GM12878 (cell line): ENCODE data around the gene CLDN15. TPM values are rescaled to one million over a fixed set of nuclear protein-coding genes. Genes with fewer than 3 reads are reported as not detected.

ENCODE experiments used
- ATAC-seq: fragments of 200-7000 bp; cut with Tn5 transposase; 3 replicates; pipeline ENCODE4 v1.9.1; 2020; ENCODE audit warnings: mild to moderate bottlenecking, moderate library complexity
- BruUV-seq: library from RNA; stranded (reverse); fragments of 400-500 nt; replicated peaks from 2 replicates; lab custom pipeline; 2021; lab: Mats Ljungman, UMichigan
- CTCF ChIA-PET: fragments of 300-600 bp; sonication (Branson Sonifier 250); formaldehyde crosslinking; extraction: SDS; loops from one replicate; lab custom pipeline; 2021; ENCODE audit warnings: inconsistent platforms; lab: Yijun Ruan, JAX
- POLR2A ChIA-PET: fragments of 350-600 bp; formaldehyde crosslinking; extraction: SDS; loops from one replicate; lab custom pipeline; 2021; ENCODE audit warnings: inconsistent platforms; lab: Charles Lee
- RAD21 ChIA-PET: fragments of 300-600 bp; sonication (Branson Sonifier 250); formaldehyde crosslinking; loops from one replicate; lab custom pipeline; 2023; ENCODE audit warnings: antibody characterized with exemption; ENCODE audit not compliant: unreplicated experiment; lab: Charles Lee
- SMC1A ChIA-PET: fragments of 300-600 bp; sonication (Branson Sonifier 250); formaldehyde crosslinking; loops from one replicate; lab custom pipeline; 2023; ENCODE audit not compliant: unreplicated experiment, uncharacterized antibody; lab: Charles Lee
- DNase-seq: peaks from one replicate; pipeline ENCODE4 v3.0.0-alpha.2; 2011; ENCODE audit warnings: low read depth, low spot score
- FAIRE-seq: peaks from 3 replicates; lab custom pipeline; 2011; peaks lifted over from hg19 to GRCh38; lab: Jason Lieb, UNC
- H2AFZ ChIP-seq: 2 replicates; pipeline ENCODE4 v1.6.0; 2011; ENCODE audit warnings: low read depth, low read length, control low read depth; ENCODE audit not compliant: control insufficient read depth
- H3K27ac ChIP-seq: 2 replicates; pipeline ENCODE4 v1.5.1; 2011; ENCODE audit warnings: control low read depth; ENCODE audit not compliant: control insufficient read depth, insufficient read depth
- H3K27me3 ChIP-seq, 2 experiments: replicated peaks in 1 of 2; 2 replicates each; pipeline versions ENCODE4 v1.6.0 to v1.6.1; 2011; ENCODE audit warnings: low read length in 1 of 2; ENCODE audit not compliant: control insufficient read depth in 2 of 2, insufficient read depth in 2 of 2
- H3K36me3 ChIP-seq, 2 experiments: 2 replicates each; pipeline ENCODE4 v1.5.1; 2011; ENCODE audit warnings: low read length in 1 of 2; ENCODE audit not compliant: control insufficient read depth in 2 of 2, insufficient read depth in 2 of 2
- H3K4me1 ChIP-seq: 2 replicates; pipeline ENCODE4 v1.6.1; 2011; ENCODE audit warnings: mild to moderate bottlenecking, low read length, moderate library complexity, mixed read lengths; ENCODE audit not compliant: control insufficient read depth, insufficient read depth
- H3K4me2 ChIP-seq: 2 replicates; pipeline ENCODE4 v1.6.0; 2011; ENCODE audit warnings: control low read depth; ENCODE audit not compliant: control insufficient read depth, insufficient read depth
- H3K4me3 ChIP-seq: fragments of 200-600 bp; sonication (generic); 2 replicates; pipeline ENCODE4 v1.5.1; 2016
- H3K79me2 ChIP-seq: 2 replicates; pipeline ENCODE4 v1.6.0; 2011; ENCODE audit warnings: low read length; ENCODE audit not compliant: control insufficient read depth, insufficient read depth
- H3K9ac ChIP-seq: 2 replicates; pipeline ENCODE4 v1.8.0; 2011; ENCODE audit warnings: low read length, control low read depth, mixed read lengths; ENCODE audit not compliant: control insufficient read depth, insufficient read depth
- H3K9me3 ChIP-seq: replicated peaks from 3 replicates; pipeline ENCODE4 v1.5.1; 2011; ENCODE audit warnings: mild to moderate bottlenecking, low read length; ENCODE audit not compliant: control insufficient read depth, insufficient read depth
- H4K20me1 ChIP-seq: 2 replicates; pipeline ENCODE4 v1.6.0; 2011; ENCODE audit not compliant: control insufficient read depth, insufficient read depth
- BHLHE40 ChIP-seq, 2 experiments: fragments of 450-650 bp in 1 of 2; IDR thresholded peaks; 2 replicates each; pipeline ENCODE4 v1.6.1; 2011 to 2017; ENCODE audit warnings: low read depth in 2 of 2, borderline replicate concordance in 1 of 2, improper control_type of control experiment in 1 of 2, low read length in 1 of 2, mild to moderate bottlenecking in 1 of 2
- GATAD2B ChIP-seq: fragments of 450-650 bp; conservative IDR thresholded peaks from 2 replicates; pipeline ENCODE4 v1.6.1; 2017; ENCODE audit warnings: low read depth, mild to moderate bottlenecking, moderate library complexity
- IKZF1 ChIP-seq: fragments of 450-650 bp; conservative IDR thresholded peaks from 2 replicates; pipeline ENCODE4 v1.6.1; 2017; ENCODE audit warnings: antibody characterized with exemption, mild to moderate bottlenecking
- SIN3A ChIP-seq: IDR thresholded peaks from 2 replicates; pipeline ENCODE4 v1.6.1; 2012; ENCODE audit warnings: low read depth, low read length, improper control_type of control experiment
- SMARCA5 ChIP-seq: fragments of 450-650 bp; IDR thresholded peaks from 2 replicates; pipeline ENCODE4 v1.6.1; 2017; ENCODE audit warnings: mild to moderate bottlenecking
- SRF ChIP-seq, 2 experiments: IDR thresholded peaks; 2 replicates each; pipeline ENCODE4 v1.6.1; 2011; ENCODE audit warnings: low read depth in 2 of 2, low read length in 2 of 2, mild to moderate bottlenecking in 1 of 2, moderate library complexity in 1 of 2
- ZNF207 ChIP-seq: fragments of 450-650 bp; IDR thresholded peaks from 2 replicates; pipeline ENCODE4 v1.6.1; 2014; ENCODE audit warnings: antibody characterized with exemption, mild to moderate bottlenecking, borderline replicate concordance
- ZNF592 ChIP-seq: fragments of 450-650 bp; IDR thresholded peaks from 2 replicates; pipeline ENCODE4 v1.6.1; 2017; ENCODE audit warnings: mild to moderate bottlenecking, moderate library complexity
- WGBS: methylation state at CpG from one replicate; pipeline ENCODE4 v1.1.6; 2016; ENCODE audit warnings: low lambda C conversion rate; ENCODE audit not compliant: insufficient replicate concordance, insufficient coverage; ENCODE audit errors: missing lambda C conversion rate; 5-methylcytosine and 5-hydroxymethylcytosine counted together
- in situ Hi-C: fragments of 300-500 bp; cut with MboI; formaldehyde crosslinking; loops from 9 replicates; pipeline ENCODE4 v1.14.3; 2018; ENCODE audit warnings: mixed read lengths
- intact Hi-C: fragments of 100-400 bp; cut with micrococcal nuclease; formaldehyde crosslinking; loops from one replicate; pipeline ENCODE4 v1.14.2; 2022; ENCODE audit not compliant: unreplicated experiment
- polyA plus RNA-seq, 11 experiments: library from polyadenylated mRNA; depleted of rRNA in 4 of 11; unstranded in 6 of 11; stranded (reverse) in 5 of 11; fragments of >200 nt; fragmentation: Nextera tagmentation in 4 of 11; fragmentation: Illumina TruSeq in 1 of 11; extraction: Ambion mirVana in 4 of 11; extraction: Trizol in 1 of 11; gene quantifications; 1 replicate in 1 of 11; 2 replicates in 10 of 11; pipeline versions ENCODE4 v1.2.1 to v1.2.3, GENCODE V29; 2011 to 2016; ENCODE audit warnings: inconsistent platforms in 2 of 11, missing spikeins in 2 of 11, low read depth in 1 of 11
- total RNA-seq, 4 experiments: library from RNA; depleted of rRNA in 3 of 4; stranded (reverse); fragments of >200 nt in 3 of 4; fragmentation: Illumina TruSeq in 1 of 4; extraction: Trizol in 1 of 4; gene quantifications; 2 replicates each; pipeline versions ENCODE4 v1.2.1 to v1.2.3, GENCODE V29; 2013 to 2021

The CLDN15 gene
- total and polyA plus RNA-seq, 10 of the 15 experiments (the other 5 are each of a cell fraction or from before 2014, with no cell fraction given), result 0.47 to 15.0 (median 6.6) TPM

GRCh38 chr7:101216860-101217387 is 20.7 kb downstream of the CLDN15 start:
- ATAC-seq, result peak; percentile 53
- under 1% methylated on average over 34 of the region's 34 CpGs for WGBS
- no peak for DNase-seq

More at GRCh38 chr7:101216860-101217387, 20.7 kb downstream of the CLDN15 start:
- peak overlapping the region; percentile 93 for H2AFZ ChIP-seq
- peaks cover 30% of the 10 kb centered on the region for H3K79me2 ChIP-seq
- peak overlapping the region; percentile 88 for H3K4me3 ChIP-seq
- H3K27me3 ChIP-seq, result no peaks in the 10 kb centered on the region
- POLR2A ChIA-PET, result interaction anchor here (0.6 to 2.1 kb wide), 13 partner anchors 9 to 604 kb away, joined by 3 to 12 read pairs (median 4); partner anchors contain the start of genes IFT22, MOSPD3, SLC12A9 and TRIM56
- H3K4me1 ChIP-seq, result peaks cover 5% of the 10 kb centered on the region
- H3K36me3 ChIP-seq, result no peaks in the 10 kb centered on the region; a peak in 1 of 4 replicates
- H3K9me3 ChIP-seq, result no peaks in the 10 kb centered on the region
- TF ChIP-seq SIN3A, result 0 out of 2 replicates have a peak, but pooled peaks have one; percentile 40
- no peak for TF ChIP-seq ZNF592
- peak; percentile 18; the same call in 1 of the 2 replicates for TF ChIP-seq SMARCA5
- peak; percentile 25; the same call in 1 of the 2 replicates for TF ChIP-seq IKZF1
- TF ChIP-seq SRF (IDR thresholded peaks at IDR 0.05; ENCODE audit: low read depth in 2 of 2, low read length in 2 of 2), result no peak
- 0 out of 2 replicates have a peak, but pooled peaks have one; percentile 18 for TF ChIP-seq GATAD2B
- TF ChIP-seq ZNF207, result no peak
- peak in 1 of 2 experiments; percentile 81; a peak in 1 of 4 replicates for TF ChIP-seq BHLHE40 (IDR thresholded peaks at IDR 0.05; ENCODE audit: borderline replicate concordance in 1 of 2, low read depth in 2 of 2, low read length in 1 of 2)
- FAIRE-seq, result no peak
- RAD21 ChIA-PET, result interaction anchor here (0.6 to 3.9 kb wide), 8 partner anchors 22 to 500 kb away, joined by 3 to 37 read pairs (median 6); partner anchors contain the start of gene FIS1
- BruUV-seq, result no TSS peak
- H4K20me1 ChIP-seq, result no peaks in the 10 kb centered on the region
- peak overlapping the region; percentile 75 for H3K9ac ChIP-seq
- CTCF ChIA-PET, result interaction anchor here (0.5 to 3.4 kb wide), 16 partner anchors 11 to 739 kb away, joined by 3 to 63 read pairs (median 4); partner anchors contain the start of genes FIS1, IFT22, MOGAT3 and SLC12A9
- intact Hi-C loops, result no loop called here
- in situ Hi-C loops, result no loop called here
- peak overlapping the region; percentile 89 for H3K4me2 ChIP-seq
- H3K27ac ChIP-seq, result peak overlapping the region; percentile 88
- SMC1A ChIA-PET, result interaction anchor here (0.6 to 3.6 kb wide), 8 partner anchors 14 to 345 kb away, joined by 3 to 19 read pairs (median 4); partner anchors contain the start of genes FIS1 and MOGAT3
